Germinal center (tissue), 1 donor: ENCODE results near the gene CCDC18.
"Not testable (repeated sequence)": the region's sequence is repeated elsewhere in the genome, so short reads cannot be mapped to it uniquely, and the experiment has no call there.

Experiments used
- DNase-seq: peaks from one replicate; pipeline ENCODE4 v3.0.0; 2012; ENCODE audit warnings: mixed read lengths, low spot score

CCDC18 gene

GRCh38 chr1:93171549-93172034, 8.9 kb upstream of the CCDC18 start:
- DNase-seq = no peak

- no peak for DNase-seq
Measured at GRCh38 chr1:93172778-93173177, 7.7 kb upstream of the CCDC18 start.

- DNase-seq = not testable (repeated sequence)
Measured at GRCh38 chr1:93174638-93175037, 5.9 kb upstream of the CCDC18 start.

- no peak for DNase-seq
Measured at GRCh38 chr1:93177991-93178390, 2.5 kb upstream of the CCDC18 start.

GRCh38 chr1:93178418-93178817, 2.1 kb upstream of the CCDC18 start:
- no peak for DNase-seq

- DNase-seq = peak; percentile 92
Measured at GRCh38 chr1:93179886-93180722, 420 bp upstream of the CCDC18 start, which contains the start of gene TMED5. TSS of gene TMED5 (minus strand) at chr1:93180413. CDS start at chr1:93180242, 171 bp downstream.

- DNase-seq = peak; percentile 7
Measured at GRCh38 chr1:93186667-93187066, 6.1 kb downstream of the CCDC18 start.

- no peak for DNase-seq
Measured at GRCh38 chr1:93190432-93190831, 9.9 kb downstream of the CCDC18 start.

GRCh38 chr1:93194231-93194990, 13.9 kb downstream of the CCDC18 start:
- DNase-seq = no peak

GRCh38 chr1:93196591-93196990, 16.1 kb downstream of the CCDC18 start:
- no peak for DNase-seq

- no peak for DNase-seq
Measured at GRCh38 chr1:93199150-93199549, 18.6 kb downstream of the CCDC18 start.

GRCh38 chr1:93200086-93200620, 19.6 kb downstream of the CCDC18 start:
- no peak for DNase-seq

GRCh38 chr1:93200714-93201113, 20.2 kb downstream of the CCDC18 start:
- DNase-seq = no peak

- no peak for DNase-seq
Measured at GRCh38 chr1:93205892-93206566, 25.5 kb downstream of the CCDC18 start.

- DNase-seq = no peak
Measured at GRCh38 chr1:93206567-93206954, 26.0 kb downstream of the CCDC18 start.

- no peak for DNase-seq
Measured at GRCh38 chr1:93207211-93207610, 26.7 kb downstream of the CCDC18 start.

GRCh38 chr1:93215322-93215721, 34.8 kb downstream of the CCDC18 start:
- DNase-seq = no peak

- no peak for DNase-seq
Measured at GRCh38 chr1:93219443-93219842, 38.9 kb downstream of the CCDC18 start.

- not testable (repeated sequence) for DNase-seq
Measured at GRCh38 chr1:93220716-93221115, 40.2 kb downstream of the CCDC18 start.

- DNase-seq = no peak
Measured at GRCh38 chr1:93221913-93222312, 41.4 kb downstream of the CCDC18 start.

- no peak for DNase-seq
Measured at GRCh38 chr1:93223023-93223675, 42.6 kb downstream of the CCDC18 start.

- no peak for DNase-seq
Measured at GRCh38 chr1:93235261-93235660, 54.7 kb downstream of the CCDC18 start.
